Measurements from ENCODE around the gene ADARB1. TPM values are rescaled to one million over a fixed set of nuclear protein-coding genes. Genes with fewer than 3 reads are reported as not detected.
A peak's percentile ranks its signal among the peaks of the same experiment; 100 is the strongest.

The ADARB1 gene
- polyA plus RNA-seq, 1 of the 3 experiments (the other 2 are of a cell fraction): 7.8 TPM

DNA sequence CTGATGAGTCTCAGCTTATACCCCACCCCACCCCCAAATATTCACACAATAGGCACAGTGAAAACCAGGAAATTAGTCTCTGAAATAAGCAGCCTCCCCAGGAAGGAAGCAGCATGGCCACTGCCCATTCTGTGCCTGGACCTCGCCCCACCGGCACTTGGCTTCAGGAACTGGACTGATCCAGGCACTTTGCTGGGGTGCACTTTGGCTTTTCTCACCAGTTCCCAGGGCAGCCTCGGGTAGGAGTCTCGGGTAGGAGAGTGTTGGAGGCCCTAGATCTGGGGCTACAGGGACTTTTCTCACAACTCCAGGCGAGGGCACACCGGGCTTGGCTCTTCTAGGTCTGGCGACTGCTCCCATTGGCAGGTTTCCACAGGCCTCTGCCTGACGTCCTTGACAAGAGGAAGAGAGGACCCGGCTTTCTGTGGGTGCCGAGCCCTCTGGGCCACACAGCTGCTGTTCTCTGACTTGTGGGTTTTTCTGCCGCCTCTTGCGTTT is 18.7 kb downstream of the ADARB1 start:
- no peaks in the 10 kb centered on the region for H4K20me1 ChIP-seq (ENCODE audit: insufficient read depth)

More for the DNA sequence above, 18.7 kb downstream of the ADARB1 start:
- WGBS (ENCODE audit: low lambda C conversion rate): 87% methylated on average over 7 of the region's 12 CpGs
- Histone ChIP-seq H3K4me3 (ENCODE audit: low read depth in 2 of 2, low read length in 1 of 2) (no peak overlapping the region), H3K9me2 (no peaks in the 10 kb centered on the region), H3K27ac (ENCODE audit: low read depth in 2 of 2, low read length in 1 of 2) (peak overlapping the region in 1 of 2 experiments; percentile 28; a peak in 2 of 4 replicates), H3K9ac (no peak overlapping the region), H3K27me3 (ENCODE audit: insufficient read depth) (no peaks in the 10 kb centered on the region), H3F3A (replicated peaks; ENCODE audit: insufficient read depth) (no peaks in the 10 kb centered on the region), H3K79me2 (ENCODE audit: insufficient read depth) (peaks cover 13% of the 10 kb centered on the region; the same call in 1 of the 2 replicates), H3K9me3 (no peaks in the 10 kb centered on the region), H2AFZ (ENCODE audit: low read depth) (no peak overlapping the region), H3K4me2 (no peak overlapping the region), H3K4me1 (ENCODE audit: control insufficient read depth in 1 of 2, insufficient read depth in 2 of 2, low read depth in 1 of 2, low read length in 1 of 2) (peaks cover 6 to 63% of the 10 kb centered on the region in 2 experiments; a peak in 2 of 4 replicates), H3K36me3 (replicated peaks in 1 of 2; ENCODE audit: control insufficient read depth in 1 of 2, insufficient read depth in 2 of 2, low read length in 1 of 2) (no peaks in the 10 kb centered on the region)
- TF ChIP-seq NRF1 (IDR thresholded peaks at IDR 0.05; ENCODE audit: low read depth, low read length) (no peak), GABPA (IDR thresholded peaks at IDR 0.05; ENCODE audit: low read depth) (no peak), NFIC (IDR thresholded peaks at IDR 0.05; ENCODE audit: borderline replicate concordance) (no peak), CHD2 (IDR thresholded peaks at IDR 0.05; ENCODE audit: low read length, partially characterized antibody) (no peak), SIN3A (IDR thresholded peaks at IDR 0.05; ENCODE audit: borderline replicate concordance, low read depth, low read length) (no peak), RFX5 (IDR thresholded peaks at IDR 0.05; ENCODE audit: low read length) (no peak), SMC3 (IDR thresholded peaks at IDR 0.05; ENCODE audit: low read depth, low read length) (no peak), YY1 (IDR thresholded peaks at IDR 0.05; ENCODE audit: low read depth) (no peak), MEF2A (IDR thresholded peaks at IDR 0.05; ENCODE audit: borderline replicate concordance, low read depth) (no peak), EP300 (IDR thresholded peaks at IDR 0.05; ENCODE audit: borderline replicate concordance in 1 of 2, low read depth in 1 of 2, low read length in 1 of 2) (no peak), ELF1 (IDR thresholded peaks at IDR 0.05) (no peak), POLR2AphosphoS5 (IDR thresholded peaks at IDR 0.05; ENCODE audit: low read depth, low read length) (no peak)
- TF ChIP-seq, protein P1, sequence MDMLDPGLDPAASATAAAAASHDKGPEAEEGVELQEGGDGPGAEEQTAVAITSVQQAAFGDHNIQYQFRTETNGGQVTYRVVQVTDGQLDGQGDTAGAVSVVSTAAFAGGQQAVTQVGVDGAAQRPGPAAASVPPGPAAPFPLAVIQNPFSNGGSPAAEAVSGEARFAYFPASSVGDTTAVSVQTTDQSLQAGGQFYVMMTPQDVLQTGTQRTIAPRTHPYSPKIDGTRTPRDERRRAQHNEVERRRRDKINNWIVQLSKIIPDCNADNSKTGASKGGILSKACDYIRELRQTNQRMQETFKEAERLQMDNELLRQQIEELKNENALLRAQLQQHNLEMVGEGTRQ (IDR thresholded peaks at IDR 0.05; ENCODE audit: borderline replicate concordance, low read depth, low read length): no peak
- TF ChIP-seq, protein P2, sequence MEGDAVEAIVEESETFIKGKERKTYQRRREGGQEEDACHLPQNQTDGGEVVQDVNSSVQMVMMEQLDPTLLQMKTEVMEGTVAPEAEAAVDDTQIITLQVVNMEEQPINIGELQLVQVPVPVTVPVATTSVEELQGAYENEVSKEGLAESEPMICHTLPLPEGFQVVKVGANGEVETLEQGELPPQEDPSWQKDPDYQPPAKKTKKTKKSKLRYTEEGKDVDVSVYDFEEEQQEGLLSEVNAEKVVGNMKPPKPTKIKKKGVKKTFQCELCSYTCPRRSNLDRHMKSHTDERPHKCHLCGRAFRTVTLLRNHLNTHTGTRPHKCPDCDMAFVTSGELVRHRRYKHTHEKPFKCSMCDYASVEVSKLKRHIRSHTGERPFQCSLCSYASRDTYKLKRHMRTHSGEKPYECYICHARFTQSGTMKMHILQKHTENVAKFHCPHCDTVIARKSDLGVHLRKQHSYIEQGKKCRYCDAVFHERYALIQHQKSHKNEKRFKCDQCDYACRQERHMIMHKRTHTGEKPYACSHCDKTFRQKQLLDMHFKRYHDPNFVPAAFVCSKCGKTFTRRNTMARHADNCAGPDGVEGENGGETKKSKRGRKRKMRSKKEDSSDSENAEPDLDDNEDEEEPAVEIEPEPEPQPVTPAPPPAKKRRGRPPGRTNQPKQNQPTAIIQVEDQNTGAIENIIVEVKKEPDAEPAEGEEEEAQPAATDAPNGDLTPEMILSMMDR (IDR thresholded peaks at IDR 0.05): no peak
- TF ChIP-seq, protein P3, sequence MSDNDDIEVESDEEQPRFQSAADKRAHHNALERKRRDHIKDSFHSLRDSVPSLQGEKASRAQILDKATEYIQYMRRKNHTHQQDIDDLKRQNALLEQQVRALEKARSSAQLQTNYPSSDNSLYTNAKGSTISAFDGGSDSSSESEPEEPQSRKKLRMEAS (IDR thresholded peaks at IDR 0.05; ENCODE audit: low read depth): no peak
- TF ChIP-seq, protein P4, sequence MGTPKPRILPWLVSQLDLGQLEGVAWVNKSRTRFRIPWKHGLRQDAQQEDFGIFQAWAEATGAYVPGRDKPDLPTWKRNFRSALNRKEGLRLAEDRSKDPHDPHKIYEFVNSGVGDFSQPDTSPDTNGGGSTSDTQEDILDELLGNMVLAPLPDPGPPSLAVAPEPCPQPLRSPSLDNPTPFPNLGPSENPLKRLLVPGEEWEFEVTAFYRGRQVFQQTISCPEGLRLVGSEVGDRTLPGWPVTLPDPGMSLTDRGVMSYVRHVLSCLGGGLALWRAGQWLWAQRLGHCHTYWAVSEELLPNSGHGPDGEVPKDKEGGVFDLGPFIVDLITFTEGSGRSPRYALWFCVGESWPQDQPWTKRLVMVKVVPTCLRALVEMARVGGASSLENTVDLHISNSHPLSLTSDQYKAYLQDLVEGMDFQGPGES (IDR thresholded peaks at IDR 0.05; ENCODE audit: low read depth, low read length): no peak
- TF ChIP-seq, protein P5, sequence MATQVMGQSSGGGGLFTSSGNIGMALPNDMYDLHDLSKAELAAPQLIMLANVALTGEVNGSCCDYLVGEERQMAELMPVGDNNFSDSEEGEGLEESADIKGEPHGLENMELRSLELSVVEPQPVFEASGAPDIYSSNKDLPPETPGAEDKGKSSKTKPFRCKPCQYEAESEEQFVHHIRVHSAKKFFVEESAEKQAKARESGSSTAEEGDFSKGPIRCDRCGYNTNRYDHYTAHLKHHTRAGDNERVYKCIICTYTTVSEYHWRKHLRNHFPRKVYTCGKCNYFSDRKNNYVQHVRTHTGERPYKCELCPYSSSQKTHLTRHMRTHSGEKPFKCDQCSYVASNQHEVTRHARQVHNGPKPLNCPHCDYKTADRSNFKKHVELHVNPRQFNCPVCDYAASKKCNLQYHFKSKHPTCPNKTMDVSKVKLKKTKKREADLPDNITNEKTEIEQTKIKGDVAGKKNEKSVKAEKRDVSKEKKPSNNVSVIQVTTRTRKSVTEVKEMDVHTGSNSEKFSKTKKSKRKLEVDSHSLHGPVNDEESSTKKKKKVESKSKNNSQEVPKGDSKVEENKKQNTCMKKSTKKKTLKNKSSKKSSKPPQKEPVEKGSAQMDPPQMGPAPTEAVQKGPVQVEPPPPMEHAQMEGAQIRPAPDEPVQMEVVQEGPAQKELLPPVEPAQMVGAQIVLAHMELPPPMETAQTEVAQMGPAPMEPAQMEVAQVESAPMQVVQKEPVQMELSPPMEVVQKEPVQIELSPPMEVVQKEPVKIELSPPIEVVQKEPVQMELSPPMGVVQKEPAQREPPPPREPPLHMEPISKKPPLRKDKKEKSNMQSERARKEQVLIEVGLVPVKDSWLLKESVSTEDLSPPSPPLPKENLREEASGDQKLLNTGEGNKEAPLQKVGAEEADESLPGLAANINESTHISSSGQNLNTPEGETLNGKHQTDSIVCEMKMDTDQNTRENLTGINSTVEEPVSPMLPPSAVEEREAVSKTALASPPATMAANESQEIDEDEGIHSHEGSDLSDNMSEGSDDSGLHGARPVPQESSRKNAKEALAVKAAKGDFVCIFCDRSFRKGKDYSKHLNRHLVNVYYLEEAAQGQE (IDR thresholded peaks at IDR 0.05; ENCODE audit: low read depth, low read length): no peak
- no peak for DNase-seq
- ChIA-PET CTCF (no interaction called here), POLR2A (no interaction called here)
